OCI-LY7 (cell line): ENCODE results near the gene CFAP74.

Experiments
- CTCF ChIP-seq: fragments of 200-600 bp; sonication (generic); conservative IDR thresholded peaks from 2 replicates; pipeline ENCODE4 v1.5.1; 2014; ENCODE audit warnings: mild to moderate bottlenecking, antibody characterized with exemption, low read length, moderate library complexity, mixed read lengths
- EZH2phosphoT487 ChIP-seq: fragments of 200-600 bp; sonication (generic); IDR thresholded peaks from 2 replicates; pipeline ENCODE4 v1.6.1; 2018; ENCODE audit warnings: low read depth, borderline replicate concordance, mild to moderate bottlenecking, mixed run types, antibody characterized with exemption, low read length, moderate library complexity, mixed read lengths

DNA sequence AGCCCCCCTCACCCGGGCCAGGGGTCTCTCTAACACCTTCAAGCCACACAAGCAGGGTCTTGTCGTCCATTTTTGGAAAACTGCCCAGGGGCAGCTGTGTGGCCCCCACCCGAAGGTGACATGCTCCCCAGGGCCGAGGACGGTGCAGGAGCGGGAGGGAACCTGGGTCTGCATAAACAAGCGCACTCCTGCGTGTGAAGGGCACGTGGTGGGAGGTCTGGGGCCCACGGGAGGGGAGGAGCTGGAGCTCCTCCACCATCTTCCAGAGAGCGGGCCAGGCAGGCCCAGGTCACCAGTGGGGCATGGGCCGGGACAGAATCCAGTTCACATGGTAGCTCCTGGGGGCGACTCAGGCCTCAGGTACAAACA lies 16.5 kb downstream of the CFAP74 start:
- TF ChIP-seq CTCF (no peak), EZH2phosphoT487 (no peak)
